Endothelial cell (in vitro differentiated cells): ENCODE results near the gene RNASE1. TPM values are rescaled to one million over a fixed set of nuclear protein-coding genes. Genes with fewer than 3 reads are reported as not detected.
"Not testable (repeated sequence)": the region's sequence is repeated elsewhere in the genome, so short reads cannot be mapped to it uniquely, and the experiment has no call there.

Experiments used
- DNase-seq: peaks from one replicate; pipeline ENCODE4 v3.0.0; 2021; ENCODE audit warnings: low spot score
- H3K27ac Mint-ChIP-seq: one replicate; pipeline ENCODE4 v1.8.0; 2021; ENCODE audit warnings: mixed read lengths, inconsistent platforms; ENCODE audit not compliant: unreplicated experiment
- H3K27me3 Mint-ChIP-seq: one replicate; pipeline ENCODE4 v1.8.0; 2021; ENCODE audit warnings: mild to moderate bottlenecking, moderate library complexity, mixed read lengths, inconsistent platforms; ENCODE audit not compliant: unreplicated experiment
- H3K36me3 Mint-ChIP-seq: one replicate; pipeline ENCODE4 v1.8.0; 2021; ENCODE audit warnings: mild to moderate bottlenecking, low read depth, mixed read lengths, inconsistent platforms; ENCODE audit not compliant: unreplicated experiment
- H3K4me1 Mint-ChIP-seq: one replicate; pipeline ENCODE4 v1.8.0; 2021; ENCODE audit warnings: mild to moderate bottlenecking, mixed read lengths, inconsistent platforms; ENCODE audit not compliant: unreplicated experiment
- H3K4me3 Mint-ChIP-seq: one replicate; pipeline ENCODE4 v1.8.0; 2021; ENCODE audit warnings: mild to moderate bottlenecking, mixed read lengths, inconsistent platforms; ENCODE audit not compliant: unreplicated experiment
- H3K9me3 Mint-ChIP-seq: one replicate; pipeline ENCODE4 v1.8.0; 2021; ENCODE audit warnings: mixed read lengths, inconsistent platforms; ENCODE audit not compliant: unreplicated experiment
- total RNA-seq: library from RNA; stranded (reverse); fragmentation: NEBNext Ultra II Directional; extraction: Animal tissue kit (Norgen Biotek cat#: 25700); gene quantifications from one replicate; pipeline ENCODE4 v1.2.1, GENCODE V29; 2021; ENCODE audit not compliant: unreplicated experiment
- TF ChIP-seq, protein P1 (sequence below): fragments of 200-600 bp; sonication (generic); IDR thresholded peaks from one replicate; pipeline ENCODE4 v1.5.0; 2021; ENCODE audit warnings: antibody characterized with exemption; ENCODE audit not compliant: unreplicated experiment

RNASE1 gene
- total RNA-seq, 1 donor from 2014 or later, result 31.6 TPM

GRCh38 chr14:20820063-20820904 lies 17.6 kb upstream of the RNASE1 start:
- no peak overlapping the region for H3K27ac Mint-ChIP-seq
- peaks cover 34% of the 10 kb centered on the region for H3K4me1 Mint-ChIP-seq
- H3K36me3 Mint-ChIP-seq, result peaks cover 27% of the 10 kb centered on the region
- H3K9me3 Mint-ChIP-seq, result no peaks in the 10 kb centered on the region
- H3K27me3 Mint-ChIP-seq, result no peaks in the 10 kb centered on the region
- no peak overlapping the region for H3K4me3 Mint-ChIP-seq
- TF ChIP-seq, protein P1, sequence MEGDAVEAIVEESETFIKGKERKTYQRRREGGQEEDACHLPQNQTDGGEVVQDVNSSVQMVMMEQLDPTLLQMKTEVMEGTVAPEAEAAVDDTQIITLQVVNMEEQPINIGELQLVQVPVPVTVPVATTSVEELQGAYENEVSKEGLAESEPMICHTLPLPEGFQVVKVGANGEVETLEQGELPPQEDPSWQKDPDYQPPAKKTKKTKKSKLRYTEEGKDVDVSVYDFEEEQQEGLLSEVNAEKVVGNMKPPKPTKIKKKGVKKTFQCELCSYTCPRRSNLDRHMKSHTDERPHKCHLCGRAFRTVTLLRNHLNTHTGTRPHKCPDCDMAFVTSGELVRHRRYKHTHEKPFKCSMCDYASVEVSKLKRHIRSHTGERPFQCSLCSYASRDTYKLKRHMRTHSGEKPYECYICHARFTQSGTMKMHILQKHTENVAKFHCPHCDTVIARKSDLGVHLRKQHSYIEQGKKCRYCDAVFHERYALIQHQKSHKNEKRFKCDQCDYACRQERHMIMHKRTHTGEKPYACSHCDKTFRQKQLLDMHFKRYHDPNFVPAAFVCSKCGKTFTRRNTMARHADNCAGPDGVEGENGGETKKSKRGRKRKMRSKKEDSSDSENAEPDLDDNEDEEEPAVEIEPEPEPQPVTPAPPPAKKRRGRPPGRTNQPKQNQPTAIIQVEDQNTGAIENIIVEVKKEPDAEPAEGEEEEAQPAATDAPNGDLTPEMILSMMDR, result no peak
- no peak for DNase-seq

GRCh38 chr14:20818861-20819260 lies 16.2 kb upstream of the RNASE1 start:
- Mint-ChIP-seq H3K4me1 (peaks cover 35% of the 10 kb centered on the region), H3K4me3 (no peak overlapping the region), H3K9me3 (no peaks in the 10 kb centered on the region)

DNA sequence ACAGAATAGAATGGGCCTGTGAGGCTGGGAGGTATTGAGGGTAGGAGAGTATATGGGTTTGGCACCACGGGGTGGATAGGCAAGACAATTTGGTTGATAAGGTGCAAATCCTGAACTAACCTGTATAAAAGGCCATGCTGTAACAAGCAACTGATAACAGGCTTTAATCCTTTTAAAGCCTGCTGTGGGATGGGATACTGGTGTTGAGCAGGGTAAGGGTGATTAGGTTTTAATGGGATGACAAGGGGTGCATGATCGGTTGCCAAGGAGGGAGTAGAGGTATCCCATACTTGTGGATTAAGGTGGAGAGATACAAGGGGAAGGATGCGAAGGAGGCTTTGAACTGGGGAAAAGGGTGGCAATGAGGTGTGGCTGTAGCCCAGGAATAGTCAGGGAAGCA lies 13.3 kb upstream of the RNASE1 start:
- H3K27me3 Mint-ChIP-seq, H3K9me3 Mint-ChIP-seq, DNase-seq, H3K4me3 Mint-ChIP-seq, H3K27ac Mint-ChIP-seq: not testable (repeated sequence)
- Mint-ChIP-seq H3K4me1 (peaks cover 37% of the 10 kb centered on the region), H3K36me3 (peaks cover 19% of the 10 kb centered on the region)

More at GRCh38 chr14:20818861-20819260, 16.2 kb upstream of the RNASE1 start:
- H3K36me3 Mint-ChIP-seq, result peaks cover 30% of the 10 kb centered on the region
- DNase-seq, result no peak
- TF ChIP-seq, protein P1, result no peak
- no peak overlapping the region for H3K27ac Mint-ChIP-seq
- H3K27me3 Mint-ChIP-seq, result no peaks in the 10 kb centered on the region

GRCh38 chr14:20811986-20812975 lies 9.6 kb upstream of the RNASE1 start:
- TF ChIP-seq, protein P1, result no peak
- no peak for DNase-seq
- Mint-ChIP-seq H3K9me3 (no peaks in the 10 kb centered on the region), H3K36me3 (peaks cover 19% of the 10 kb centered on the region), H3K4me1 (peaks cover 68% of the 10 kb centered on the region), H3K4me3 (no peak overlapping the region), H3K27ac (no peak overlapping the region), H3K27me3 (peaks cover 4% of the 10 kb centered on the region)

- Mint-ChIP-seq H3K4me1 (peaks cover 52% of the 10 kb centered on the region), H3K27ac (peak overlapping the region; percentile 3), H3K27me3 (peaks cover 4% of the 10 kb centered on the region), H3K9me3 (no peaks in the 10 kb centered on the region), H3K36me3 (peaks cover 3% of the 10 kb centered on the region), H3K4me3 (no peak overlapping the region)
- TF ChIP-seq, protein P1, result no peak
- DNase-seq, result no peak
These were observed 7.3 kb upstream of the RNASE1 start for GRCh38 chr14:20809917-20810316.
